ENCODE results near the gene KCNC4. TPM values are rescaled to one million over a fixed set of nuclear protein-coding genes. Genes with fewer than 3 reads are reported as not detected.

Gene KCNC4
- polyA plus RNA-seq, 3 donors = 3.7 to 4.9 (median 4.3) TPM

GRCh38 chr1:110223581-110223980 lies 13.5 kb downstream of the KCNC4 start:
- no peak overlapping the region for H3K27ac ChIP-seq (ENCODE audit: low read depth, low read length)
- WGBS, 3 donors = 94 to 96% (median 95%) methylated on average over 17 of the region's 17 CpGs

GRCh38 chr1:110224240-110224995 lies 14.3 kb downstream of the KCNC4 start:
- 70 to 86% (median 85%) methylated on average over 8 of the region's 8 CpGs for WGBS, 3 donors

GRCh38 chr1:110225212-110225611 lies 15.1 kb downstream of the KCNC4 start:
- no peak overlapping the region for H3K27ac ChIP-seq (ENCODE audit: low read depth, low read length)
- WGBS, 3 donors = 60 to 73% (median 70%) methylated on average over 7 of the region's 7 CpGs

More at GRCh38 chr1:110224240-110224995, 14.3 kb downstream of the KCNC4 start:
- no peak overlapping the region for H3K27ac ChIP-seq (ENCODE audit: low read depth, low read length)

- H3K27ac ChIP-seq (ENCODE audit: low read depth, low read length) = no peak overlapping the region
- WGBS, 3 donors = 92 to 96% (median 94%) methylated on average over 18 of the region's 18 CpGs
These were observed 15.8 kb downstream of the KCNC4 start for GRCh38 chr1:110225756-110226404.

GRCh38 chr1:110227774-110228173 lies 17.7 kb downstream of the KCNC4 start:
- no peak overlapping the region for H3K27ac ChIP-seq (ENCODE audit: low read depth, low read length)
- 75 to 95% (median 95%) methylated on average over 12 of the region's 12 CpGs for WGBS, 3 donors

- H3K27ac ChIP-seq (ENCODE audit: low read depth, low read length) = no peak overlapping the region
- WGBS, 3 donors = 89 to 94% (median 90%) methylated on average over 12 of the region's 12 CpGs
These were observed 18.3 kb downstream of the KCNC4 start for GRCh38 chr1:110228381-110228780.

GRCh38 chr1:110228869-110229268 lies 18.8 kb downstream of the KCNC4 start:
- H3K27ac ChIP-seq (ENCODE audit: low read depth, low read length) = no peak overlapping the region
- WGBS, 3 donors = 84 to 93% (median 93%) methylated on average over 9 of the region's 9 CpGs

- no peak overlapping the region for H3K27ac ChIP-seq (ENCODE audit: low read depth, low read length)
- WGBS, 3 donors = 80 to 94% (median 84%) methylated on average over 21 of the region's 21 CpGs
These were observed 19.4 kb downstream of the KCNC4 start for GRCh38 chr1:110229348-110230001.

GRCh38 chr1:110230381-110231199 lies 20.5 kb downstream of the KCNC4 start:
- no peak overlapping the region for H3K27ac ChIP-seq (ENCODE audit: low read depth, low read length)
- 88 to 94% (median 91%) methylated on average over 11 of the region's 11 CpGs for WGBS, 3 donors

GRCh38 chr1:110233861-110234260 lies 23.7 kb downstream of the KCNC4 start:
- H3K27ac ChIP-seq (ENCODE audit: low read depth, low read length) = no peak overlapping the region
- 75 to 94% (median 85%) methylated on average over 2 of the region's 2 CpGs for WGBS, 3 donors

GRCh38 chr1:110234691-110235090 lies 24.6 kb downstream of the KCNC4 start:
- no peak overlapping the region for H3K27ac ChIP-seq (ENCODE audit: low read depth, low read length)
- WGBS, 3 donors = 78 to 91% (median 83%) methylated on average over 5 of the region's 5 CpGs

GRCh38 chr1:110235181-110235833 lies 25.2 kb downstream of the KCNC4 start:
- 10 to 61% (median 49%) methylated on average over 13 of the region's 13 CpGs for WGBS, 3 donors
- H3K27ac ChIP-seq (ENCODE audit: low read depth, low read length) = no peak overlapping the region

- H3K27ac ChIP-seq (ENCODE audit: low read depth, low read length) = no peak overlapping the region
- WGBS, 3 donors = 53 to 62% (median 62%) methylated on average over 11 of the region's 11 CpGs
These were observed 25.9 kb downstream of the KCNC4 start for GRCh38 chr1:110235834-110236682.

GRCh38 chr1:110237386-110238152 lies 27.5 kb downstream of the KCNC4 start:
- 70 to 92% (median 73%) methylated on average over 13 of the region's 13 CpGs for WGBS, 3 donors
- no peak overlapping the region for H3K27ac ChIP-seq (ENCODE audit: low read depth, low read length)

- WGBS, 3 donors = 60 to 71% (median 66%) methylated on average over 11 of the region's 11 CpGs
- no peak overlapping the region for H3K27ac ChIP-seq (ENCODE audit: low read depth, low read length)
These were observed 29.6 kb downstream of the KCNC4 start for GRCh38 chr1:110239441-110240430.
